ENCODE data around the gene CXCR4.
A peak's percentile ranks its signal among the peaks of the same experiment; 100 is the strongest.

Gene CXCR4

DNA sequence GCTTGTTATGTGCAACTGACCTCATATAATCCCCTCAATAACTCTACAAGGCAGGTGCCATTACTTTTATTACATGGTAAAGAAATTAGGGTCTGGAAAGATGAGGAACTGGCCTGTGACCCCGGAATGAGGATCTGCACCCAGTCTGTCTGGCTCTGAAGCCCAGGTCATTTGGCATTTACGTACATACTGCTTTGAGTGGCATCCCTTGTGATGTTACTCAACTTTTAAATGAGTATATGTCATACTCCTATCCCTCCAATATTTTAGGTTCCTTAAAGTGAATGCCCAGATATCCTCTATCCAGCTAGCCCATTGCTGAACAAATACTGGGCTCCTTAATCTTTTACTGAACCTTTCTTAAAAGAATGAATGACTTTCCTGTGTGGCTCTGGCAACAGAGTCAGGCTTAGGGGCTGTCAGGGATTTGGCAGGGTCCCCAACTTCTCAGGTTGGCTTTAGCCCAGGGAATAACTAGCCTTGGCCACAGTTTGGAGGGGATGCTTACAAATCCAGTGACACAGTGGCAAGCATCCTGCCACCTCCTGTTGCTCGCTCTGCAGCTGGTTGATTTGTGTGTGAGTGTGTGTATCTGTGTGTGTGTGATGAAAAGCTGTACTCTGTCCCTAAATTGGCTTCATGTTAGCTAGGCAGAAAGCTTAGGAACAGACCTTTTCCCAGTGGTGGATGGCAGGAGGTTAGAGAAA lies 3.4 kb upstream of the CXCR4 start:
- Histone ChIP-seq H3K4me3 (ENCODE audit: low read depth in 1 of 2, low read length in 2 of 2) (no peak overlapping the region), H3K36me3 (ENCODE audit: insufficient read depth, low read length) (peaks cover 11% of the 10 kb centered on the region; the same call in 1 of the 2 replicates), H3K4me2 (ENCODE audit: insufficient read depth, low read length) (no peak overlapping the region), H4K20me1 (ENCODE audit: insufficient read depth, low read length) (peaks cover 7% of the 10 kb centered on the region; the same call in 1 of the 2 replicates), H3K9ac (ENCODE audit: low read depth, low read length) (no peak overlapping the region), H3K27me3 (ENCODE audit: insufficient read depth, low read length, poor library complexity) (no peaks in the 10 kb centered on the region), H3K27ac (ENCODE audit: low read length) (no peak overlapping the region), H3K9me3 (ENCODE audit: insufficient read depth, low read length, severe bottlenecking) (no peaks in the 10 kb centered on the region), H3K79me2 (ENCODE audit: insufficient read depth, low read length) (peaks cover 20% of the 10 kb centered on the region), H3K4me1 (ENCODE audit: insufficient read depth, low read length) (peaks cover 40% of the 10 kb centered on the region), H2AFZ (ENCODE audit: low read depth, low read length) (no peak overlapping the region)
- ATAC-seq (ENCODE audit: insufficient read depth, low read depth) = no peak
- no peak for DNase-seq
- TF ChIP-seq EZH2 (IDR thresholded peaks at IDR 0.05; ENCODE audit: borderline replicate concordance, low read depth, low read length, severe bottlenecking) = no peak
- TF ChIP-seq CTCF (IDR thresholded peaks at IDR 0.05; ENCODE audit: borderline replicate concordance, extremely low read depth, low read length, poor library complexity, severe bottlenecking) = no peak

- Histone ChIP-seq H3K9me3 (ENCODE audit: insufficient read depth, low read length, severe bottlenecking) (no peaks in the 10 kb centered on the region), H3K4me3 (ENCODE audit: low read depth in 1 of 2, low read length in 2 of 2) (peak overlapping the region in 1 of 2 experiments; percentile 72; a peak in 3 of 4 replicates), H2AFZ (ENCODE audit: low read depth, low read length) (peak overlapping the region; percentile 56; the same call in 1 of the 2 replicates), H3K27ac (ENCODE audit: low read length) (peak overlapping the region; percentile 64), H3K4me2 (ENCODE audit: insufficient read depth, low read length) (peak overlapping the region; percentile 81), H3K36me3 (ENCODE audit: insufficient read depth, low read length) (peaks cover 23% of the 10 kb centered on the region), H3K9ac (ENCODE audit: low read depth, low read length) (peak overlapping the region; percentile 99), H3K4me1 (ENCODE audit: insufficient read depth, low read length) (peaks cover 37% of the 10 kb centered on the region), H4K20me1 (ENCODE audit: insufficient read depth, low read length) (peaks cover 19% of the 10 kb centered on the region), H3K27me3 (ENCODE audit: insufficient read depth, low read length, poor library complexity) (no peaks in the 10 kb centered on the region), H3K79me2 (ENCODE audit: insufficient read depth, low read length) (peaks cover 34% of the 10 kb centered on the region)
- no peak for ATAC-seq (ENCODE audit: insufficient read depth, low read depth)
- TF ChIP-seq EZH2 (IDR thresholded peaks at IDR 0.05; ENCODE audit: borderline replicate concordance, low read depth, low read length, severe bottlenecking) = no peak
- no peak for TF ChIP-seq CTCF (IDR thresholded peaks at IDR 0.05; ENCODE audit: borderline replicate concordance, extremely low read depth, low read length, poor library complexity, severe bottlenecking)
- no peak for DNase-seq
Measured at GRCh38 chr2:136119717-136120675, 2.0 kb upstream of the CXCR4 start.

DNA sequence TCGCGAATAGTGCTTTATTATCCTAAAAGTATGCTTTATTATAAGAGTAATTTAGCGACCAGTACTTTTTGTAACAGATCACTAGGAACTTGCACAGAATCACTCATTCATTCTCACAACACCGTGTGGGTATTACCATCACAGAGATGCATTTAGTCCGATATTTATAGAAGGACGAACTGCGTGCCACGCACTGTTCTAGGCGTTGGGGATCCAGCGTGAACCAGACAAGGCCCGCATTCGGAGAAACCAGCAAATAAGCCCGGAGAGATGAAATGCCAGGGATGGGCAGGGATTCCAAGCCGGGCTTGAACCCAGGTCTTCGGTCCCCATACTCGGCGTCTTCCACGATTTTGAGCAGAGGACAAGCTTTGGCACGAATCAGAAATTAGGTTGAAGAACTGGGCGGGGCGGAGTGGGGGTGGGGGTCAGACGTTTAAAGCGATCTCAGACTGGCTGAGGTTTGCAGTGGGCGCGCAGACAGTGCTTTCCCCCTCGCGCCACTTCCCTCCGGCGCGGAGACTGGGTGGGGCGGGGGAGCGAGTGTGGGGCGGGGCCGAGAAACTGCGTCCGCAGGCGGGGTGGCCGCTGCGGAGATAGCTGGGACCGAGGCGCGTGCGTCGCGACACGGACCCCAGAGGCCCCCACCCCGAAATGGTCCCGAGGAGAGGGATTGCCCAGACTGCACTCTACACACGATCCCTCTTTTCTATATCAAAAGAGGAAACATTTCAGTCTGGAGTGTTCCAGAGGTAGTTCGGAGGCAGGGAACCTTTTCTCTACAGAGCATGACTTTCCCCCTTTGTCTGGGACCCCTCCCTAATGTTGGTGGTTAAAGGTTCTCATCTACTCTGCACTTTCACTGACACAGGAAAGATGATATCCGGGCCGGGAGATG lies 1.1 kb upstream of the CXCR4 start:
- Histone ChIP-seq H3K36me3 (ENCODE audit: insufficient read depth, low read length) (peaks cover 32% of the 10 kb centered on the region), H3K4me2 (ENCODE audit: insufficient read depth, low read length) (peak overlapping the region; percentile 81), H4K20me1 (ENCODE audit: insufficient read depth, low read length) (peaks cover 28% of the 10 kb centered on the region), H3K79me2 (ENCODE audit: insufficient read depth, low read length) (peaks cover 43% of the 10 kb centered on the region), H2AFZ (ENCODE audit: low read depth, low read length) (peak overlapping the region; percentile 73), H3K9ac (ENCODE audit: low read depth, low read length) (peak overlapping the region; percentile 99), H3K4me1 (ENCODE audit: insufficient read depth, low read length) (peaks cover 38% of the 10 kb centered on the region), H3K9me3 (ENCODE audit: insufficient read depth, low read length, severe bottlenecking) (no peaks in the 10 kb centered on the region), H3K27me3 (ENCODE audit: insufficient read depth, low read length, poor library complexity) (no peaks in the 10 kb centered on the region), H3K27ac (ENCODE audit: low read length) (peak overlapping the region; percentile 100), H3K4me3 (ENCODE audit: low read depth in 1 of 2, low read length in 2 of 2) (peak overlapping the region; percentile 72 to 87; a peak in 3 of 4 replicates)
- DNase-seq (peak; percentile 89), ATAC-seq (ENCODE audit: insufficient read depth, low read depth) (peak; percentile 49)
- TF ChIP-seq CTCF (IDR thresholded peaks at IDR 0.05; ENCODE audit: borderline replicate concordance, extremely low read depth, low read length, poor library complexity, severe bottlenecking) (no peak), EZH2 (IDR thresholded peaks at IDR 0.05; ENCODE audit: borderline replicate concordance, low read depth, low read length, severe bottlenecking) (no peak)

Measured in DND-41 (cell line).